Ectodermal cell (in vitro differentiated cells): ENCODE results near the gene LGALS3BP.
"Not testable (repeated sequence)": the region's sequence is repeated elsewhere in the genome, so short reads cannot be mapped to it uniquely, and the experiment has no call there.

Experiments used
- H3K27ac ChIP-seq: 2 replicates; pipeline ENCODE4 v1.7.0; 2013; ENCODE audit warnings: mild to moderate bottlenecking, low read depth, low read length; ENCODE audit not compliant: insufficient read depth, poor library complexity, severe bottlenecking
- H3K27me3 ChIP-seq: 2 replicates; pipeline ENCODE4 v1.7.0; 2013; ENCODE audit warnings: mild to moderate bottlenecking, low read length; ENCODE audit not compliant: insufficient read depth, control insufficient read depth, poor library complexity, severe bottlenecking
- H3K36me3 ChIP-seq: one replicate; pipeline ENCODE4 v1.7.0; 2013; ENCODE audit warnings: low read length; ENCODE audit not compliant: control insufficient read depth, insufficient read depth
- H3K4me1 ChIP-seq: one replicate; pipeline ENCODE4 v1.7.0; 2013; ENCODE audit warnings: low read length; ENCODE audit not compliant: control insufficient read depth, insufficient read depth
- H3K4me3 ChIP-seq: 2 replicates; pipeline ENCODE4 v1.7.0; 2013; ENCODE audit warnings: low read depth, low read length, control low read depth; ENCODE audit not compliant: insufficient read depth
- H3K9me3 ChIP-seq: 2 replicates; pipeline ENCODE4 v1.7.0; 2013; ENCODE audit warnings: mild to moderate bottlenecking, low read length, moderate library complexity; ENCODE audit not compliant: control insufficient read depth
- WGBS, 2 experiments: methylation state at CpG; one replicate each; pipeline ENCODE4 v1.1.7; 2013; ENCODE audit warnings: missing lambda C conversion rate in 2 of 2; 5-methylcytosine and 5-hydroxymethylcytosine counted together

The LGALS3BP gene

DNA sequence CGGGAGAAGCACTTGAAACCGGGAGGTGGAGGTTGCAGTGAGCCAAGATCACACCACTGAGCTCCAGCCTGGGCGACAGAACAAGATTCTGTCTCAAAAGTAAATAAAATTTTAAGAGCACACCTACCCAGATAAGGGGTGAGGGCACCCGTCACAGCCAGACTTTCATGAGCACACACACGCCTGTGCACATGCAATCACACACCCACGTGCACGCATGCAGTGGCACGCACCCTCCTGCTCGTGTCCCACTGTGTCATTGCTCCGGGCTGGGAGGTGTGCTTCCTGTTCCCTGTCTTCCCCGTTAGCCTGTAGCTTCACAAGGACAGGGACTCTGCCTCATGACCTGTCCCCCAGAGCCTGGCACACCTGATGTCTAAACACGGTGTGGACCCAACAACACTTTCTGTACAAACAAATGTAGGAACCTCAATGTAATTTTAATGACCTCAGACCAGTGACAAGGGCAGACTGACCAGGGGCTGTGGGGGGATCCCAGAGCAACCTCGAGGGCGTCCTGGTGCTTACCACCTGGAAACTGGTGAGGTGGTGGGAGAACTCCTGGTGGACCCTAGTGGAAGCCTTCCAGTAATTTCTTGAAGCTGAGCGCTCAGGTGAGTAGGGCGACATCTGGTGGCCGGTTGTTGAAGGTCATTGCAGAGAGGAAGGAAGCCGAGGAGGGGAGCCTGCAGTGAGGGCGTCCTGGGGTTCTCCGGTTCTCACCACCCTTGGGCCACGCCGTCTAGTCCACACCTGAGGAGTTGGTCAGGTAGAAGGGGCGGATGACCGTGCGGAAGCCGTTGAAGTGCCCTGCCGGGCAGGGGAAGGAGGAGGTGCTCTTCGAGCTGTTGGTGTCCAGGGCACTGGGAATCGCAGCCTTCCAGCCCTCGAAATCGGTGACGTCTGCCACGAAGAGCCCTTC is 8.6 kb downstream of the LGALS3BP start:
- H3K4me3 ChIP-seq = no peak overlapping the region
- no peak overlapping the region for H3K27ac ChIP-seq
- no peaks in the 10 kb centered on the region for H3K27me3 ChIP-seq
- no peaks in the 10 kb centered on the region for H3K36me3 ChIP-seq
- peaks cover 12% of the 10 kb centered on the region for H3K4me1 ChIP-seq
- no peaks in the 10 kb centered on the region for H3K9me3 ChIP-seq
- WGBS, 2 experiments = 59 to 63% methylated on average over 33 of the region's 33 CpGs

GRCh38 chr17:78969865-78970264 is 9.9 kb downstream of the LGALS3BP start:
- Histone ChIP-seq H3K4me3 (no peak overlapping the region), H3K36me3 (no peaks in the 10 kb centered on the region), H3K4me1 (peaks cover 7% of the 10 kb centered on the region), H3K27me3 (no peaks in the 10 kb centered on the region), H3K9me3 (no peaks in the 10 kb centered on the region), H3K27ac (no peak overlapping the region)
- 90 to 93% methylated on average over 9 of the region's 9 CpGs for WGBS, 2 experiments

GRCh38 chr17:78967782-78968362 is 11.9 kb downstream of the LGALS3BP start:
- 93 to 96% methylated on average over 21 of the region's 21 CpGs for WGBS, 2 experiments
- Histone ChIP-seq H3K27me3 (no peaks in the 10 kb centered on the region), H3K4me3 (no peak overlapping the region), H3K27ac (no peak overlapping the region), H3K9me3 (no peaks in the 10 kb centered on the region), H3K36me3 (no peaks in the 10 kb centered on the region), H3K4me1 (no peaks in the 10 kb centered on the region)

- Histone ChIP-seq H3K27me3 (no peaks in the 10 kb centered on the region), H3K36me3 (no peaks in the 10 kb centered on the region)
- 91 to 92% methylated on average over 23 of the region's 23 CpGs for WGBS, 2 experiments
Observed at GRCh38 chr17:78966910-78967600, 12.7 kb downstream of the LGALS3BP start.

DNA sequence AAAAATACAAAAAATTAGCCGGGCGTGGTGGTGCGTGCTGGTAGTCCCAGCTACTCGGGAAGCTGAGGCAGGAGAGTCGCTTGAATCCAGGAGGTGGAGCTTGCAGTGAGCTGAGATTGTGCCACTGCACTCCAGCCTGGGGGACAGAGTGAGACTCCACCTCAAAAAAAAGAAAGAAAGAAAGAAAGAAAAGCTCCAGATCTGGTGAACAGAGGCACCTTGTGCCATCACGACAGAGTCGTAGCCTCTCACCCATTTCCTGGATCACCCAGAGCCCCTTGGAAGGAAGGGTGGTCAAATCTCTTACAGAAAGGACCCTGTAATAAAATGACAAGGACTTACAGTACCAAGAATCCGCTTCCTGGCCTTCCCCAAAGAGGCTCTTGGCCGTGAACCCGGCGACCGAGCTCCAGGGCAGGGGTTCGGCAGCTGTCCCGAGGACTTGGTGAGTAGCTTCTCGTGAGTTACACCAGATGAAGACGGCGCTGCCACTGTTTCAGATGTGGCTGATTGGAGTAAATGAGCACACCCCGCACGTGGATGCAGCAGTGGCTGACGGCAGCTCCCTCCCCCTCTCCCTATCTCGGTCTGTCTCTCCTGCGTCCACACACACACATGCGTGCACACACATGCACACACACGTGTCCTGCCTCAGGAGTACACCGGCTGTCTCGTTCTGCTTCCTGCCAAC is 13.5 kb downstream of the LGALS3BP start:
- WGBS, 2 experiments = 93% methylated on average over 26 of the region's 26 CpGs

More at GRCh38 chr17:78966910-78967600, 12.7 kb downstream of the LGALS3BP start:
- Histone ChIP-seq H3K9me3 (no peaks in the 10 kb centered on the region), H3K4me1 (no peaks in the 10 kb centered on the region), H3K27ac (no peak overlapping the region), H3K4me3 (no peak overlapping the region)

GRCh38 chr17:78965491-78965924 is 14.2 kb downstream of the LGALS3BP start:
- H3K4me1 ChIP-seq = no peaks in the 10 kb centered on the region
- no peaks in the 10 kb centered on the region for H3K9me3 ChIP-seq
- H3K27ac ChIP-seq = no peak overlapping the region
- H3K4me3 ChIP-seq = no peak overlapping the region
- 90 to 92% methylated on average over 8 of the region's 8 CpGs for WGBS, 2 experiments
- no peaks in the 10 kb centered on the region for H3K36me3 ChIP-seq
- H3K27me3 ChIP-seq = no peaks in the 10 kb centered on the region

More for the DNA sequence above, 13.5 kb downstream of the LGALS3BP start:
- Histone ChIP-seq H3K4me1 (no peaks in the 10 kb centered on the region), H3K36me3 (no peaks in the 10 kb centered on the region), H3K9me3 (no peaks in the 10 kb centered on the region), H3K4me3 (no peak overlapping the region), H3K27ac (no peak overlapping the region), H3K27me3 (no peaks in the 10 kb centered on the region)

- Histone ChIP-seq H3K36me3 (no peaks in the 10 kb centered on the region), H3K9me3 (no peaks in the 10 kb centered on the region), H3K27ac (no peak overlapping the region), H3K4me1 (no peaks in the 10 kb centered on the region), H3K4me3 (no peak overlapping the region), H3K27me3 (no peaks in the 10 kb centered on the region)
- WGBS, 2 experiments = 94 to 97% methylated on average over 6 of the region's 6 CpGs
Observed at GRCh38 chr17:78963378-78963777, 16.3 kb downstream of the LGALS3BP start.

DNA sequence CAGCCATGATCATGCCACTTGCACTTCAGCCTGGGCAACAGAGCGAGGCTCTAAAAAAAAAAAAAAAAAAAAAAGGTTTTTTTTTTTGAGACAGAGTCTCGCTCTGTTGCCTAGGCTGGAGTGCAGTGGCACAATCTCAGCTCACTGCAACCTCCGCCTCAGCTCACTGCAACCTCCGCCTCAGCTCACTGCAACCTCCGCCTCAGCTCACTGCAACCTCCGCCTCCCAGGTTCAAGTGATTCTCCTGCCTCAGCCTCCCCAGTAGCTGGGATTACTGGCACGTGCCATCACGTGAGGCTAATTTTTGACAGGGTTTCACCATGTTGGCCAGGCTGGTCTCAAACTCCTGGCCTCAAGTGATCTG is 16.8 kb downstream of the LGALS3BP start:
- H3K4me1 ChIP-seq, H3K27me3 ChIP-seq, H3K36me3 ChIP-seq, H3K27ac ChIP-seq, H3K4me3 ChIP-seq, H3K9me3 ChIP-seq: not testable (repeated sequence)
- 93 to 94% methylated on average over 8 of the region's 8 CpGs for WGBS, 2 experiments

DNA sequence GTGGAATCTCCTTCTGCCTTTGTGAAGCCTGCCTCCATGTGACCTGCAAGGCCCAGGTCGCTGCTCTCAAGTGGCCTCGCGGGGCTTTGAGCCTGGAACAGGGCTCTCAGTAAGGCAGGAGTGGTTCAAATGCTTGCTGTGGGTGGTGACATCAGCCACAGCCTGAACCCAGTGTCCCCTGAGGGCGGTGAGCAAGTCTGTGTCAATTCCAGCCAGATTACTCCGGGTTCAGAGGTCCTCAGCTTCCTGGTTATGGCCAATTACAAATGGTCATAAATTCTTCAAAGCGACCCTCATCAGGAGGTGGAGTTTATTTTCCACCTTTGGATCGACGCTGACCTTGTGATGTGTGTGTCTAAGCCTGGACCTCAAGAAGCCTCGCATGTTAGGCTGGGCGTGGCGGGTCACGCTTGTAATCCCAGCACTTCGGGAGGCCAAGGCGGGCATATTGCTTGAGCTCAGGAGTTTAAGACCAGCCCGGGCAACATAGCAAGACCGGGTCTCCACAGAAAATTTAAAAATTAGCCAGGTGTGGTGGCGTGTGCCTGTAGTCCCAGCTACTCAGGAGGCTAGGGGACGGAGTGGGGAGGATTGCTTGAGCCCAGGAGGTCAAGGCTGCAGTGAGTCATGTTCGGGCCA is 17.3 kb downstream of the LGALS3BP start:
- Histone ChIP-seq H3K9me3 (no peaks in the 10 kb centered on the region), H3K27me3 (no peaks in the 10 kb centered on the region), H3K27ac (no peak overlapping the region), H3K4me3 (no peak overlapping the region), H3K4me1 (no peaks in the 10 kb centered on the region), H3K36me3 (no peaks in the 10 kb centered on the region)
- 88 to 89% methylated on average over 19 of the region's 19 CpGs for WGBS, 2 experiments
